Measurements from ENCODE around the gene RNF213. TPM values are rescaled to one million over a fixed set of nuclear protein-coding genes. Genes with fewer than 3 reads are reported as not detected.
A peak's percentile ranks its signal among the peaks of the same experiment; 100 is the strongest.
"Not testable (repeated sequence)": the region's sequence is repeated elsewhere in the genome, so short reads cannot be mapped to it uniquely, and the experiment has no call there.

Gene RNF213
- polyA plus RNA-seq, 3 donors = 19.6 to 45.5 (median 24.7) TPM

DNA sequence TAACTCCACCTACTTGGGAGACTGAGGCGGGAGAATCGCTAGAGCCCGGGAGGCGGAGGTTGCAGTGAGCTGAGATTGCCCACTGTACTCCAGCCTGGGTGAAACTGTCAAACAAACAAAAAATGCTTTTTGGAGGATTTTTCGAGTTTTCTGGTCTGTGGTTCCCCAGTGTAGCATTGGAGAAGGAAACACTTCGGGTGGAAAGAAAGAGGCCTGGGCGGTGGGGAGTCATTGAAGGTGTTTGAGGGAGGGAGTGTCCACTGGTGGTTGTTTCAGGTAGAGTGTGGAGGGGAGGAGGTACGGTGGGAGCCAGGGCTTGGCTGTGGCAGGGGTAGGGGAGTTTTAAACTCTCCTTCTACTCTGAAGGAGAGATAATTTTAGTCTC lies 1.2 kb downstream of the RNF213 start:
- no peak overlapping the region for H3K27ac ChIP-seq (ENCODE audit: low read depth, low read length)
- WGBS, 3 donors = 38 to 50% (median 45%) methylated on average over 8 of the region's 8 CpGs

DNA sequence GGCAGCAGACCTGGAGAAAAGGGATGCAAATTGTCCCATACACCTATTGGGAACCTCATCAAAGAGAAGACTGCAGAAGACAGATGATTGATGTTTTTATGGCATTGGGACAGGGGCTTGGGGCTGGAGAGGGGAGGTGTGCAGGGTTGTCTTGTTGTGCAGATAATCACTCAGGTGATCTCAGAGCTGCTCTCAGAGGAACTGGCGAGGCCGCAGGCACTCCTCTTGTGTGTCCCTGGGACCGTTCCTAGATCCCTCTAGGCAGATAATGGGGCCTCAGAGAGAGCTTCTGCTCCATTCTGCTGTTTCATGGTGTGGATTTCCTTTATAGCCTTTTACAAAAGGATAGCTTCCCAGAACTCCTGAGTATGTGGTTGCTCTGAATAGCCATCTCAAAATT lies 1.6 kb downstream of the RNF213 start:
- H3K27ac ChIP-seq (ENCODE audit: low read depth, low read length) = no peak overlapping the region
- 42 to 64% (median 53%) methylated on average over 3 of the region's 3 CpGs for WGBS, 3 donors

DNA sequence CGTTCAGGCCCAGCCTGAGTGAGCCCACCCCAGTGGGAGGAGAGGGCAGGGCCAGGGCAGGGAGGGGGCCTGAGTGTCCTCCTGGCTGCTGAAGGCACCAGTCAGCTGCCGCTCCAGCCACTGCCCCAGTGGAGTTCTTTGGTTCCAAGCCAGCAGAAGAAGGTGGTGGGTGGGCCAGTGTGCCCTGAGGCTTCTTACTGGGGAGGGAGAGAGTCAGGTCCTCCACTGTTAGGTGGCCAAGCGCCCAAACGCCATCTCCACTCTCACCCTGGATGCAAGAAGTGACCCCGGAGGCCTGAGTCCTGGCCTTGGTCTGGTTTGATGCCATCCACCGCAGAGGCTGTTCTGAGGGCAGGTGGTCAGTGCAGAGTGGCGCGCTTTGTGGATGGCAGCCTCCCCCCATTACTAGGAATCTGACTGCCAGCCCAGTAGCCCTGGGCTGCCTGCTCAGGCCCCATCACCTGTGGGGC lies 2.2 kb downstream of the RNF213 start:
- H3K27ac ChIP-seq (ENCODE audit: low read depth, low read length) = peak overlapping the region; percentile 32
- WGBS, 3 donors = 70 to 79% (median 75%) methylated on average over 8 of the region's 8 CpGs

DNA sequence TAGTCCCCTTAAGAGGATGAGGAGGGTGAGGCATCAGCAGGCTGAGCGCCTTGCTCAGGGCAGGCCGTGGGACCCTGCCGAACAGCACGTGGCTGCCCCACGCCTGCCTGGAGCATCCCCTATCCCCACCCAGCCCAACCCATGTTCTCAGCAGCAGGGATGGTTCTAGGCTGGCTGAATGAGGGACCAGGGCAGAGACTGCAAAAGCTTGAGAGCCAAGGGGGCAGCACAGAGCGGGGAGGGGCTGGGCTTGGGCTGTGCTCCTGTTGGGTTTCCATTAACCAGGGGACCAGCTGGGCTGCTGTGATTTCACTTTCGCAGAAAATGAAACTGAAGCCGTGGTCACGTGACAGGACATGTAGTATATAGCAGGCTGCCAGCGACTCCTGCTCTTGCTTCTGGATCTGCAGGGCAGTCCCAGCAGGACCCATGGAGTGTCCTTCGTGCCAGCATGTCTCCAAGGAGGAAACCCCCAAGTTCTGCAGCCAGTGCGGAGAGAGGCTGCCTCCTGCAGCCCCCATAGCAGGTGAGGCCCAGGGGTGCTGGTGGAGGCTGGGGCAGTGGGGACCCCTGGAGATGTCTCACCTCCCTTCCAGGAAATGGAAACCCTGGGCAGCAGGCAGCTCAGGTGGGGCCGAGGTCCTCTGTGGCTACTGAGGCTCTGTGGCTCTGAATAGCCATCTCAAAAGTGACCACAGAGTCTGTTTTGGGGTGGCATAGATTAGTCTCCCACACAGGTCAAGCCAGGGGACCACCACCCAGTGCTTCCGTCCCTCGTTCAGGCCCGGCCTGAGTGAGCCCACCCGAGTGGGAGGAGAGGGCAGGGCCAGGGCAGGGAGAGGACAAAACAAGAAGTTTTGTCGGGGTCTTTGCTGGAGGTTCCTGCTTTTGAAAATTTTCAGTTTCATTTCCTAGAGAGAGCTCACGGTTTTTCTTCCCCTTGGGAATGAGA lies 2.9 kb downstream of the RNF213 start:
- H3K27ac ChIP-seq (ENCODE audit: low read depth, low read length) = no peak overlapping the region
- 10 to 22% (median 11%) methylated on average over 19 of the region's 19 CpGs for WGBS, 3 donors

DNA sequence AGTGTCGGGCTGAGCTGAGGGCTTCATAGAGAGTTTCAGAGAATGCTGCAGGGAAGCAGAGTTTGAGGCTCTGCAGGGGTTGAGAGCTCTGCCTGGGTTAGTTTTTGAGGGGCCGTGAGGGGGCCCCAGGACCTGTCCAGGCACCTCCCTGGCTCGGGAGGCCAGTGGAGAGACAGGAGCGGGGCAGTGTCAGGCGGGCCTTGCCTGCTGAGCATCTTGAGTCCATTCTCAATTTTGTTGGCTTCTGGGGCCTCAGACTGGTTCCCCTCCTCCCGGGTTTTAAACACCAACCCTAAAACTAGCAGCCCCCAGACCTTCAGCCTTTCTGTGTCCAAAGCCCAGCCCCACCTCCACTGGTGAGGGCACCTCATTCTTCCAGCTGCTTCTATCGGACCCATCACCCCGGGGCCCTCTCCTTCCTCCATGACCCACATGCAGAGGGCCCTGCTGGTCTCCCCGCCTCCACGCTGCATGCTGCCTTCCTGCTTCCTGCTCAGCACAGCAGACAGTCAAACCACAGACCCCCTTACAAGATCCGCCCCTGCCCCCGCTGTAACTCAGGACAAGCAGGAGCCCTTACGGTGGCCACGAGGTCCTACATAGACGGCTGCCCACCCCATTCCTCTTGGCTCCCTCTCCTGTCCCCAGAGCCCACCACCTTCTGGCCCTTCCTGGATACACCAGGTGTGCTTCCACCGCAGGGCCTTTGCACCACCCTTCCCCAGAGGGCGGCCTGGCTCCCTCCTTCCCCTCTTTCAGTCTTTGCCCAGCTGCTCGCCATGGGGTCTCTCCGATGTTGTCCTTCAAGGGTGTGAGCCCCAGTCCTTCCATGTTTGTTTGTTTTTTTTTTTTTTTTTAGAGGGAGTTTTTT lies 3.8 kb downstream of the RNF213 start:
- 48 to 78% (median 58%) methylated on average over 19 of the region's 19 CpGs for WGBS, 3 donors
- H3K27ac ChIP-seq (ENCODE audit: low read depth, low read length) = no peak overlapping the region

DNA sequence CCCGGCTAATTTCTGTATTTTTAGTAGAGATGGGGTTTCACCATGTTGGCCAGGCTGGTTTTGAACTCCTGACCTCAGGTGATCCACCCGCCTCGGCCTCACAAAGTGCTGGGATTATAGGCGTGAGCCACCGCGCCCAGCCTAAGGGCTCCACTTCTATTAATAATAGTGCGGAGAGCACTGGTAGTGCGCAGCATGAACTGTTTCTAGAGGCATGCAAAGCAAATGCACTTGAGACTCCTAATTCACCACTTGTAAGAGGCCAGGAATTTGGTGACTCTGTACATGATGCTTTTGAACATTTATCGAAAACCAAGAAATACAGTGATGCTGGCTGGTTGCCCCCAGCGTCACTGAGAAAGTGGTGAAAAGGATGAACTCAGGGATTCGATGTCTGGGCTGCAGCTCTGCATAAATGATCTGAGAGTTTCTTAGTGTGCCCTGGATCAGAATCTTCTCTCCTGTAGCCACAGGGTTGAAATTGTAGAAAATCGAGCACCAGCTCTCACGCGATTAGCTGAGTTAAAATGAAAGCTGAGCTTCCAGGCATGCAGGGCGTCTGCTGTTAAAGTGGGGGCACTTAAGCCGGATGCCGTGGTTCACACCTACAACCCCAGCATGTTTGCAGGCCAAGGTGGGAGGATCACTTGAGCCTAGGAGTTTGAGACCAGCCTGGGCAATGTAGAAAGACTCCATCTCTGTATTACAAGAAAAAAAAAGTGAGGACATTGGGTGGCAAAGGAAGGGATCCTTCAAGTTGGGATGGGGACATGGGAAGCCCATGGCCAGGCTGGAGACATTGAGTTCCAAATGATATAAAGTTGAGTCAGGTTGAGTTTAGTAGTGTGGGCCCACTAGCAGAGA lies 4.8 kb downstream of the RNF213 start:
- H3K27ac ChIP-seq (ENCODE audit: low read depth, low read length) = no peak overlapping the region
- WGBS, 3 donors = 90 to 93% (median 91%) methylated on average over 17 of the region's 17 CpGs

DNA sequence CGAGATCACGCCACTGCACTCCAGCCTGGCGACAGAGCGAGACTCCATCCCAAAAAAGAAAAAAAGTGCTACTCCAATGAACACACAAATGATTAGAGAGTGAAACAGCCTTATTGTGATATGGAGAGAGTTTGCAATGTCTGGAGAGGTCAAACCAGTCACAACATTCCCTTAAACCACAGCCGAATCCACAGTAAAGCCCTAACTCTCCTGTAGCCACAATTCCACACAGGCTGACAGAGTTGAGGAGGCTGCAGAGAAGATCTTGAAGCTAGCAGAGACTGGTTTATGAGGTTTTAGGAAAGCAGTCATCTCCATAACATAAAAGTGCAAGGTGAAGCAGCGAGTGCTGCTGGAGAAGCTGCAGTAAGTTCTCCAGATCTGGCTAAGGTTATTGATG lies 6.7 kb downstream of the RNF213 start:
- 98 to 99% (median 99%) methylated on average over 6 of the region's 6 CpGs for WGBS, 3 donors
- H3K27ac ChIP-seq (ENCODE audit: low read depth, low read length) = no peak overlapping the region

DNA sequence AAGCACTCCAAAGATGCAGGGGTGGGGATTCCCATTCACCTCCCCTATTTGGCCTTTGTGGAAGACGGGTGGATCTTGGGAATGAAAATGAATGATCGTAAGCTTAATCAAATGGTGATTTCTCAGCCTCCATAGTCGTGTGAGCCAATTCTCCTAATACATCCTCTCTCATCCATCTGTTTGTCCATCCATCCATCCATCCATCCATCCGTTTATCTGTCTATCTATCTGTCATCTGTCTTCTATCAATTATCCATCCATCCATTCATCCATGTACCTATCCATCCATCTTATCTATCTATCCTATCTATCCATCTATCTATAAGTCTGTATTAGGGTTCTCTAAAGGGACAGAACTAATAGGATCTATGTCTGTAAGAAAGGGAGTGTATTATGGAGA lies 7.8 kb downstream of the RNF213 start:
- 85 to 94% (median 91%) methylated on average over 4 of the region's 4 CpGs for WGBS, 3 donors

DNA sequence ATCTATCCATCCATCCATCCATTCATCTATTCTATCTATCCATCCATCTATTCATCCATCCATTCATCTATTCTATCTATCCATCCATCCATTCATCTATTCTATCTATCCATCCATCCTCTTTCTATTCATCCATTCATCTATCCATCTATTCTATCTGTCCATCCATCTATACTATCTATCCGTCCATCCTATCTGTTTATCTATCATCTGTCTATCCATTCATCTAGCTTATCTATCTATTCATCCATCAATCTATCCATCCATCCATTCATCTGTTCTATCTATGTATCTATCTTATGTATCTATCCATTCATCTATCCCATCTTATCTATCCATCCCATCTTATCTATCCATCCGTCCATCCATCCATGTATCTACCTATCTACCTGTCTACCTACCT lies 8.8 kb downstream of the RNF213 start:
- 72 to 94% (median 89%) methylated on average over 2 of the region's 2 CpGs for WGBS, 3 donors
- H3K27ac ChIP-seq (ENCODE audit: low read depth, low read length) = no peak overlapping the region

More for the DNA sequence above, 7.8 kb downstream of the RNF213 start:
- no peak overlapping the region for H3K27ac ChIP-seq (ENCODE audit: low read depth, low read length)

DNA sequence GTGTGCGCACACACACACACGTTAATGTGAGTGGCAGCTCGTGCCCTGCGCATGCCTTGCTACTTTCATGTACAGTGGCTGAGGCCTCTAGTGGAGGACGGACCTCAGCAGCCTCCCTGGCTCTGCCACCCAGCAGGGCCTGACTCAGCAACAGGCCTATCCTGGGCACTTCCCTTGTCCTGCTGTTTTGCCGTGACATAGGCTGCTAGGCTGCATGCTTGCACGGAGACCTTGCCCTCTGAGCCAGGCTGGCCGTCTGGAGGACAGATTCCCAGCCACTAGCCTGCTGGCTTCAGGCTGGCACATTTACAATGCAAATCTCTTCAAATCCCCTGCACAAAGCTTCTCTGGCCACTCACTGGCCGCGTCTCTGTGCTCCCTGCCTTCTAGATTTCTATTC lies 9.5 kb downstream of the RNF213 start:
- WGBS, 3 donors = 88 to 92% (median 89%) methylated on average over 10 of the region's 10 CpGs

DNA sequence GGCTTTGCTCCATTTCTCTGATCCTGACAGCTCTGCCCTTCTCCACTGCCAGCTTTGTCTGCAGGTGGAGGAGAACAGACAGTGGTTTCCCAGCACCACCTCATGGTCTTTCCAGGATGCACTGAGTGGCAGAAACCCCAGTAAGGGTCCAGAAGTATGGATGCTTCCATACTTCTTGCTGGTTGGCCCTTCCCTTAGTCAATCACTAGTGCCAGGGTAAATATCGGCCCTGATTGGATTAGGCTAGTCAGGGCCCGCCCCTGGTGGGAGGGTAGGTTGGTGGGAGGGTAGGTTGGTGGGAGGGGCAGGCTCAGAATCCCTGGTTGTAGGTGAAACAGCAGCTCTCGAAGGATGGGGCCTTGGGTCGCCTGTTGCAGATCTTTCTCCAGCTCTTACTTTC lies 10.2 kb downstream of the RNF213 start:
- H3K27ac ChIP-seq (ENCODE audit: low read depth, low read length) = no peak overlapping the region
- 79 to 87% (median 82%) methylated on average over 4 of the region's 4 CpGs for WGBS, 3 donors

More for the DNA sequence above, 9.5 kb downstream of the RNF213 start:
- H3K27ac ChIP-seq (ENCODE audit: low read depth, low read length) = no peak overlapping the region

DNA sequence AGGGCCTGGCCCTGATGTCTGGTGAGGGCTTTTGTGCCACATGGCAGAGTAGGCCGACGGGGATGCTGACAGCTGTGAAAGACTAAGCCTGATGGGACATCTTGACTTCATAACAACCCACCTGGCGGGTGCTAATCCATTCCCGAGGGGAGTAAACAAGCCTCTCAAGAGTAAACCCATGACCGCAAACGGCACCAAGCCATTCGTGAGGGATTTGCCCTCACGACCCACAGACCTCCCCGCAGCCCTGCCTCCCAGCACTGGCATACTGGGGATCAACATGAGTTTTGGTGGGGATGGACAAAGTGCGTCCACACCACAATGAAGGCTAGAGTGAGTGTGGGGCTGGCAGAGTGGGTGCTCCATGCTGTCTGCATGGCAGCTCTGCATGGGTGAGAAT lies 11.7 kb downstream of the RNF213 start:
- H3K27ac ChIP-seq (ENCODE audit: low read depth, low read length) = no peak overlapping the region
- WGBS, 3 donors = 83 to 95% (median 95%) methylated on average over 10 of the region's 10 CpGs

DNA sequence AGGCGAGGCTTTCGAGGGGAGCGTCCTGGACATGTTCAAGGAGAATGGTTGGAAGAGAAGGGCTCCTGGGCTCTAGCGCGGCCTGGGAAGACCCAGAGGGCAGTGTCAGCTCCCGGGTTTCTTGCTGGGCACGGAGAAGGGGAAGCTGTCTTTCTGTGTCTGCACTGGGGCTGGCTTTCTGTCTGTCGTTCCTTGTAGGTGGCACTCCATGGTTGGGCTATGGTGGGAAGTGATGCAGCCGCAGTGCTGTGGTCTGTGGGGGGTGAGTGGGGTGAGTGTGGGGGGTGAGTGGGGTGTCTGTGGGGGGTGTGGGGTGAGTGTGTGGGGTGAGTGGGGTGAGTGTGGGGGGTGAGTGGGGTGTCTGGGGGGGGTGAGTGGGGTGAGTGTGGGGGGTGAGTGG lies 13.7 kb downstream of the RNF213 start:
- WGBS, 3 donors = 79 to 87% (median 81%) methylated on average over 9 of the region's 9 CpGs
- H3K27ac ChIP-seq (ENCODE audit: low read depth, low read length) = no peak overlapping the region

DNA sequence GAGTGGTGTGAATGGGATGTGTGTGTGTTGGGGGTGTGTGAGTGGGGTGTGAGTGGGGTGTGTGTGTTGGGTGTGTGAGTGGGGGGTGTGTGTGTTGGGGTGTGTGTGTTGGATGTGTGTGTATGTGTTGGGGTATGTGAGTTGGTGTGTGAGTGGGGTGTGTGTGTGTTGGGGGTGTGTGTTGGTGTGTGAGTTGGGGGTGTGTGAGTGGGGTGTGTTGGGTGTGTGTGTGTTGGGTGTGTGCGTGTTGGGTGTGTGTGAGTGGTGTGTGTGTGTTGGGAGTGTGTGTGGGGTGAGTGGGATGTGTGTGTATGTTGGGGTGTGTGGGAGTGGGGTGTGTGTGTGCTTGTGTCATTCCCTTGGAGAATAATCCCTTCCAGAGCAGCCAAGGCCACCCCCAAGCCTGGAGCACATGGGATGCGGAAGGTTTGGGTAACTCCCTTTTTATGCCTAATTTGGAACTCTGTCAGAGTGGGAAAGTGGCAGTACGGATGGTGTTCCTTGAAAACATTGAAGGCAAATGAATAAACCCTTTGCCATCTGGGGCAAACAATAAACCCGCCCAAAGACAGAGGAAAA lies 14.3 kb downstream of the RNF213 start:
- H3K27ac ChIP-seq (ENCODE audit: low read depth, low read length) = no peak overlapping the region
- WGBS, 3 donors = 63 to 85% (median 73%) methylated on average over 4 of the region's 4 CpGs

DNA sequence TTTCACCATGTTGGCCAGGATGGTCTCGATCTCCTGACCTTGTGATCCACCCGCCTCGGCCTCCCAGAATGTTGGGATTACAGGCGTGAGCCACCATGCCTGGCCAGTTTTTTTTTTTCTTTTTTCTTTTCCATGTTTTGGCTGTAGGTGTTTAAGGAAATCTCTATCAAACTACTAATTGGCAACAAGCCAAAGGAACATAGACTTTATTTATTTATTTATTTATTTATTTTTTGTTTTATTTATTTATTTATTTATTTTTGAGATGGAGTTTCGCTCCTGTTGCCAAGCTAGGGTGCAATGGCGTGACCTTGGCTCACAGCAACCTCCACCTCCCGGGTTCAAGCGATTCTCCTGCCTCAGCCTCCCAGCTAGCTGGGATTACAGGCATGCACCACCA lies 15.2 kb downstream of the RNF213 start:
- 92 to 97% (median 95%) methylated on average over 8 of the region's 8 CpGs for WGBS, 3 donors
- not testable (repeated sequence) for H3K27ac ChIP-seq (ENCODE audit: low read depth, low read length)

DNA sequence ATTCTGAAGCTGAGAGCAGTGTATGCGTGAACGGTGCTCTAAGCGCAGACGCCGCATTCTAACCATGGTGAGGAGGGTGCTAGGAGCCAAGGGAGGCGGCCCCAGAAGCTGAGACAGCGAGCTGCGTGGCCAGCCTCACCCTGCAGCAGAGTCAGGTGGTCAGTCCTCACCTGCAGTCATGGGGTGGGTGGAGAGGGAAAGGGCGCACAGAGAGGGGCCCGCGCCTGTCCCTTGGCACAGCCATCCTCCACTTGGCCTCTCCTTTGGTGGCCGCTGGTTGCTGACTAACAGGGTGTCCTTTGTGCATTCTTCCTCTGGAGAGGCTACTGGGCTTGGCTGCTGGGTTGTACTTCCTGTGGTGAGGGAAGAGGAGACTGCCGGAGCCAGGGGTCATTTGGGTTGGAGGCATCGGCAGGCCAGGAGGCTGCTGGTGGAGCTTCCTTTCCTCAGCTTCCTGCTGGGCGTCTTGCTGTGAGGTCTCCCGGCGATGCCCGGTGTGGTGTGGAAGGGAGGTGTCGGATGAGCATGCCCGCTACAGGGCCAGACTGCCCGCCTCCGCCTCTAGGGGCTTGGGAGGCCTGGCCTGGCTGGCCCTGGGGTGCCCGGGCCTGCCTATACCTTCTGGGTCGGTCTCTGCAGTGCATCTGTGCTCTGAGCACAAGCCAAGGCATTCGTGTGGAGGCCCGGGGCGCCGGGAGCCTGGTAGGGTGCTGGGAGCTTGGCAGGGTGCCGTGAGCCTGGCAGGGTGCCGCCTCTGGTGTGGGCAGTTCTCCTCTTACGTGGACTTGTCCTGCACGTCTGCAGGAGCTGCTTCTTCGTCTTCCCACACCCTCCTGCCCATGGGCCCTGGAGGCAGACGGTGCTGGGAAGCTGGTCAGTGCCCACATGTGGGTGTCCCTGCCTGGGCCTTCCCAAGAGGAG lies 17.4 kb downstream of the RNF213 start:
- WGBS, 3 donors = 79 to 85% (median 79%) methylated on average over 33 to 34 of the region's 34 CpGs
- H3K27ac ChIP-seq (ENCODE audit: low read depth, low read length) = no peak overlapping the region

DNA sequence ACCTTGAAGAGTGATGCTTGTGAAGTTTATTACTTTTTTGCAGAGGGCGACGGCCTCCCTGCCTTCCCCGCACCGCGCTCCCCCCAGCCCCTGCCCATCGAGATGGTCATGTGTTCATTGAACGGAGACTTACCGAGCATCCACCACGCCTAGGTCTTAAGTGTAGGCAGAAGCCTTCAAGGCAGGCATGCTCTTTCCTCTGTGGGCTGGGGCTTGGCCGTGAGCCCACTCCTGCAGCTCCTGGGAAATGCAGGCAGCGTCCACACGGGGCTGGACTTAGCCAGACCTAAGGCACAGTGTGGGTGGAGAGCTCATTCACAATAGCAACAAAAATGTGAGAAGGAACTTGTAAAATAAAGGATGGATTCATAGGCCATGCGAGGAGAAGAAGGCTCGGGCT lies 19.2 kb downstream of the RNF213 start:
- 44 to 73% (median 58%) methylated on average over 14 of the region's 14 CpGs for WGBS, 3 donors
- H3K27ac ChIP-seq (ENCODE audit: low read depth, low read length) = no peak overlapping the region
